Kidney epithelial cell (primary cell): ENCODE data around the gene LCN1. TPM values are rescaled to one million over a fixed set of nuclear protein-coding genes. Genes with fewer than 3 reads are reported as not detected.

ENCODE experiments used
- DNase-seq: peaks from one replicate; pipeline ENCODE4 v3.0.0-alpha.2; 2010; ENCODE audit warnings: low read depth
- H3K27me3 ChIP-seq: 2 replicates; pipeline ENCODE4 v1.6.0; 2011; ENCODE audit warnings: low read length; ENCODE audit not compliant: control insufficient read depth, insufficient read depth
- H3K36me3 ChIP-seq: 2 replicates; pipeline ENCODE4 v1.5.1; 2011; ENCODE audit warnings: low read length; ENCODE audit not compliant: control insufficient read depth, insufficient read depth
- H3K4me3 ChIP-seq: 2 replicates; pipeline ENCODE4 v1.5.1; 2011; ENCODE audit warnings: low read depth, mild to moderate bottlenecking, control low read depth, low read length
- CTCF ChIP-seq: IDR thresholded peaks from 2 replicates; pipeline ENCODE4 v1.5.1; 2011; ENCODE audit warnings: mild to moderate bottlenecking, moderate library complexity, low read length, control low read depth, inconsistent platforms; ENCODE audit not compliant: insufficient read depth, poor library complexity, severe bottlenecking
- total RNA-seq: library from RNA; depleted of rRNA; stranded (reverse); fragments of >200 nt; gene quantifications from 2 replicates; pipeline ENCODE4 v1.2.3, GENCODE V29; 2015

The LCN1 gene
- total RNA-seq, result not detected in 2 replicates

- TF ChIP-seq CTCF, result no peak
- Histone ChIP-seq H3K27me3 (peaks cover 2% of the 10 kb centered on the region), H3K36me3 (no peaks in the 10 kb centered on the region), H3K4me3 (no peak within 1 kb of the TSS)
- DNase-seq, result no peak
Measured at GRCh38 chr9:135520916-135521607, at the start of gene LCN1. TSS of gene LCN1 (plus strand) at chr9:135521440. CDS start at chr9:135521498, 58 bp downstream.

GRCh38 chr9:135471791-135472640 is 49.2 kb upstream of the LCN1 start:
- TF ChIP-seq CTCF, result no peak
- H3K36me3 ChIP-seq, result no peaks in the 10 kb centered on the region
- no peaks in the 10 kb centered on the region for H3K27me3 ChIP-seq
- no peak for DNase-seq
- H3K4me3 ChIP-seq, result no peak overlapping the region

GRCh38 chr9:135473972-135474543 is 47.2 kb upstream of the LCN1 start:
- H3K27me3 ChIP-seq, result no peaks in the 10 kb centered on the region
- H3K4me3 ChIP-seq, result no peak overlapping the region
- DNase-seq, result no peak
- H3K36me3 ChIP-seq, result no peaks in the 10 kb centered on the region
- no peak for TF ChIP-seq CTCF

GRCh38 chr9:135474915-135475314 is 46.3 kb upstream of the LCN1 start:
- DNase-seq, result no peak
- Histone ChIP-seq H3K36me3 (no peaks in the 10 kb centered on the region), H3K4me3 (no peak overlapping the region), H3K27me3 (no peaks in the 10 kb centered on the region)
- TF ChIP-seq CTCF, result peak; percentile 67

GRCh38 chr9:135476561-135477355 is 44.5 kb upstream of the LCN1 start:
- Histone ChIP-seq H3K27me3 (no peaks in the 10 kb centered on the region), H3K36me3 (no peaks in the 10 kb centered on the region), H3K4me3 (no peak overlapping the region)
- DNase-seq, result no peak
- TF ChIP-seq CTCF, result no peak
